HepG2 (cell line): ENCODE data around the gene EPHA4. TPM values are rescaled to one million over a fixed set of nuclear protein-coding genes. Genes with fewer than 3 reads are reported as not detected.

Experiments used
- ATAC-seq: fragments of 200-7000 bp; cut with Tn5 transposase; 3 replicates; pipeline ENCODE4 v1.9.1; 2020; ENCODE audit warnings: mild to moderate bottlenecking, moderate library complexity
- BruUV-seq: library from RNA; stranded (reverse); fragments of 400-500 nt; replicated peaks from 2 replicates; lab custom pipeline; 2021; lab: Mats Ljungman, UMichigan
- CTCF ChIA-PET: fragments of 300-600 bp; formaldehyde crosslinking; extraction: SDS; loops from one replicate; lab custom pipeline; 2021; ENCODE audit warnings: low total read pairs, inconsistent platforms, low intra/inter-chr PET ratio; lab: Yijun Ruan, JAX
- POLR2A ChIA-PET: fragments of 350-600 bp; sonication (Branson Sonifier 250); formaldehyde crosslinking; loops from one replicate; lab custom pipeline; 2020; ENCODE audit warnings: antibody characterized with exemption, inconsistent platforms; lab: Yijun Ruan, JAX
- DNase-seq: peaks from one replicate; pipeline ENCODE4 v3.0.0-alpha.2; 2015; ENCODE audit warnings: low spot score
- FAIRE-seq: peaks from 3 replicates; lab custom pipeline; 2011; peaks lifted over from hg19 to GRCh38; lab: Jason Lieb, UNC
- H2AFZ ChIP-seq: one replicate; pipeline ENCODE4 v1.6.1; 2011; ENCODE audit warnings: low read length, inconsistent platforms
- H3K27ac ChIP-seq: fragments of 300-600 bp; 3 replicates; pipeline ENCODE4 v1.8.0; 2011; ENCODE audit warnings: mixed run types, mild to moderate bottlenecking, mixed read lengths, low read length, inconsistent platforms; ENCODE audit not compliant: insufficient read depth; ENCODE audit errors: extremely low read length
- H3K27me3 ChIP-seq, 2 experiments: fragments of 200-600 bp in 1 of 2; 2 replicates in 1 of 2; 3 replicates in 1 of 2; pipeline versions ENCODE4 v1.6.0 to v1.8.0; 2011; ENCODE audit warnings: low read length in 2 of 2, mild to moderate bottlenecking in 2 of 2, moderate library complexity in 2 of 2, inconsistent platforms in 1 of 2; ENCODE audit not compliant: insufficient read depth in 2 of 2, control insufficient read depth in 1 of 2
- H3K36me3 ChIP-seq, 2 experiments: fragments of 200-600 bp in 1 of 2; replicated peaks in 1 of 2; 2 replicates in 1 of 2; 3 replicates in 1 of 2; pipeline versions ENCODE4 v1.5.1 to v1.8.0; 2011; ENCODE audit warnings: low read length in 2 of 2, inconsistent platforms in 1 of 2; ENCODE audit not compliant: insufficient read depth in 2 of 2, control insufficient read depth in 1 of 2
- H3K4me1 ChIP-seq: 2 replicates; pipeline ENCODE4 v1.5.1; 2012; ENCODE audit warnings: low read length, inconsistent platforms; ENCODE audit not compliant: insufficient read depth
- H3K4me2 ChIP-seq: 2 replicates; pipeline ENCODE4 v1.6.0; 2011; ENCODE audit warnings: low read depth, low read length, inconsistent platforms
- H3K4me3 ChIP-seq, 3 experiments: fragments of 200-600 bp in 1 of 3; sonication (generic), shearing (Covaris generic) in 1 of 3; replicated peaks in 1 of 3; 2 replicates each; pipeline ENCODE4 v1.5.1; 2011 to 2016; ENCODE audit warnings: low read length in 3 of 3, inconsistent platforms in 2 of 3, low read depth in 2 of 3, mild to moderate bottlenecking in 2 of 3, control low read depth in 1 of 3, mixed read lengths in 1 of 3; ENCODE audit not compliant: insufficient read depth in 1 of 3
- H3K79me2 ChIP-seq: one replicate; pipeline ENCODE4 v1.6.1; 2011; ENCODE audit warnings: low read length, inconsistent platforms; ENCODE audit not compliant: insufficient read depth
- H3K9ac ChIP-seq: 2 replicates; pipeline ENCODE4 v1.6.0; 2011; ENCODE audit warnings: mild to moderate bottlenecking, low read depth, low read length, inconsistent platforms; ENCODE audit not compliant: insufficient read depth
- H3K9me3 ChIP-seq: 2 replicates; pipeline ENCODE4 v1.5.1; 2012; ENCODE audit warnings: mild to moderate bottlenecking, low read length
- H4K20me1 ChIP-seq: 2 replicates; pipeline ENCODE4 v1.6.0; 2011; ENCODE audit warnings: inconsistent platforms, mild to moderate bottlenecking, low read length, moderate library complexity; ENCODE audit not compliant: insufficient read depth
- CBX1 ChIP-seq: IDR thresholded peaks from one replicate; pipeline ENCODE4 v1.6.1; 2016; ENCODE audit warnings: antibody characterized with exemption, low read depth
- ERF ChIP-seq: IDR thresholded peaks from 2 replicates; pipeline ENCODE4 v1.6.1; 2018; ENCODE audit warnings: missing biosample characterization, missing genetic modification reagents
- FOXA3 ChIP-seq: IDR thresholded peaks from 2 replicates; pipeline ENCODE4 v1.6.1; 2016; ENCODE audit warnings: missing genetic modification reagents, missing compliant biosample characterization
- HIVEP1 ChIP-seq: sonication (generic); formaldehyde crosslinking; IDR thresholded peaks from 2 replicates; pipeline ENCODE4 v1.4.0; 2020; ENCODE audit warnings: mild to moderate bottlenecking, missing genetic modification reagents
- MTF1 ChIP-seq: sonication (generic); formaldehyde crosslinking; IDR thresholded peaks from 2 replicates; pipeline ENCODE4 v1.5.0; 2020; ENCODE audit warnings: missing genetic modification reagents
- MYNN ChIP-seq: sonication (generic); formaldehyde crosslinking; IDR thresholded peaks from 2 replicates; pipeline ENCODE4 v1.4.0; 2020; ENCODE audit warnings: mild to moderate bottlenecking, low read depth, missing genetic modification reagents
- NFYB ChIP-seq: sonication (generic); formaldehyde crosslinking; IDR thresholded peaks from 2 replicates; pipeline ENCODE4 v1.4.0; 2020; ENCODE audit warnings: missing genetic modification reagents
- ZKSCAN5 ChIP-seq: sonication (generic); formaldehyde crosslinking; IDR thresholded peaks from 2 replicates; pipeline ENCODE4 v1.5.1; 2020; ENCODE audit warnings: mild to moderate bottlenecking, missing genetic modification reagents
- ZNF253 ChIP-seq: sonication (generic); formaldehyde crosslinking; IDR thresholded peaks from 2 replicates; pipeline ENCODE4 v1.8.0; 2022; ENCODE audit warnings: mild to moderate bottlenecking, missing genetic modification reagents, borderline replicate concordance
- ZNF775 ChIP-seq: sonication (generic); formaldehyde crosslinking; IDR thresholded peaks from 2 replicates; pipeline ENCODE4 v1.4.0; 2020; ENCODE audit warnings: missing genetic modification reagents, mild to moderate bottlenecking, moderate library complexity, borderline replicate concordance
- WGBS: methylation state at CpG from one replicate; pipeline ENCODE4 v1.1.6; 2017; ENCODE audit warnings: low lambda C conversion rate; 5-methylcytosine and 5-hydroxymethylcytosine counted together
- in situ Hi-C: cut with HindIII; loops from 2 replicates; pipeline ENCODE4 v1.10.0; 2017; ENCODE audit warnings: low pct_unique_long_range_greater_than_20kb; ENCODE audit not compliant: extremely low pct_ligation_motif_present
- intact Hi-C: fragments of 100-400 bp; cut with micrococcal nuclease; formaldehyde crosslinking; loops from one replicate; pipeline ENCODE4 v1.10.0; 2022; ENCODE audit not compliant: unreplicated experiment
- polyA plus RNA-seq, 8 experiments: library from polyadenylated mRNA; depleted of rRNA in 3 of 8; stranded (reverse) in 7 of 8; unstranded in 1 of 8; fragments of >200 nt; fragmentation: Illumina TruSeq in 4 of 8; extraction: Trizol in 4 of 8; gene quantifications; 2 replicates each; pipeline versions ENCODE4 v1.2.1 to v1.2.3, GENCODE V29; 2011 to 2016; ENCODE audit warnings: low read depth in 4 of 8, missing spikeins in 1 of 8, mixed read lengths in 1 of 8; ENCODE audit not compliant: insufficient read depth in 1 of 8
- total RNA-seq, 5 experiments: library from RNA; depleted of rRNA; stranded (reverse); fragments of >200 nt; fragmentation: Illumina TruSeq; extraction: Trizol; gene quantifications; 2 replicates each; pipeline ENCODE4 v1.2.3, GENCODE V29; 2016; ENCODE audit warnings: low read depth in 1 of 5
- TF ChIP-seq, protein P1 (sequence below): sonication (generic); formaldehyde crosslinking; IDR thresholded peaks from 2 replicates; pipeline ENCODE4 v1.4.0; 2020; ENCODE audit warnings: missing genetic modification reagents, borderline replicate concordance
- TF ChIP-seq, protein P2 (sequence below): sonication (generic); formaldehyde crosslinking; IDR thresholded peaks from 2 replicates; pipeline ENCODE4 v1.5.0; 2020; ENCODE audit warnings: mild to moderate bottlenecking, missing genetic modification reagents, borderline replicate concordance
- TF ChIP-seq, protein P3 (sequence below): sonication (generic); formaldehyde crosslinking; IDR thresholded peaks from 2 replicates; pipeline ENCODE4 v1.5.1; 2020; ENCODE audit warnings: missing genetic modification reagents, mild to moderate bottlenecking, borderline replicate concordance
- TF ChIP-seq, protein P4 (sequence below): sonication (generic); formaldehyde crosslinking; IDR thresholded peaks from 2 replicates; pipeline ENCODE4 v1.4.0; 2020; ENCODE audit warnings: missing genetic modification reagents
- TF ChIP-seq, protein P5 (sequence below): IDR thresholded peaks from 2 replicates; pipeline ENCODE4 v1.6.1; 2016; ENCODE audit warnings: missing biosample characterization, missing genetic modification reagents, low read depth

The EPHA4 gene
- total and polyA plus RNA-seq, 2 of the 13 experiments (the other 11 are each of a cell fraction or from before 2014, with no cell fraction given): not detected

DNA sequence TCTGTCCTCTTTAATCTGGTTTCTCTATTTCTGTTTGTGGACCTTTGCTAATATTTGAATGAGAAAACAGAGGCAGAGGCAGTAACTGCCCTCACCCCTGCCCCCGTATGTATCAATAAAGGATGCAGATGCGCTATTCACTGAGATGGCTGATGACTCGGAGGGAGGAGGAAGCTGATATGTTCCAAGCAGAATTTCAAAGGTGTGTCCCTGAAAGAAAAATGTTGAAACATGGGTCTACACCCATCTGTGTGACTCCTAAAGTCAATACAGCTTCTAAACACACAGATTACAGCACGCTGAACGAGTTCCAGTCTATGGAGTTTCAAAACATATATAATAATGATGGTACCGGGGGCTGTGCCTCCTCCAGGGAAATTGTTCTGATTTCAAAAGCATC lies 38.8 kb downstream of the EPHA4 start:
- 11% methylated on average over 6 of the region's 6 CpGs for WGBS
- Histone ChIP-seq H3K4me3 (no peak overlapping the region), H4K20me1 (no peaks in the 10 kb centered on the region), H3K27ac (no peak overlapping the region), H3K4me1 (no peaks in the 10 kb centered on the region), H3K36me3 (no peaks in the 10 kb centered on the region), H3K9me3 (no peaks in the 10 kb centered on the region), H2AFZ (no peak overlapping the region), H3K79me2 (no peaks in the 10 kb centered on the region), H3K27me3 (peaks cover 0 to 8% of the 10 kb centered on the region in 2 experiments; a peak in 3 of 5 replicates), H3K9ac (no peak overlapping the region), H3K4me2 (no peak overlapping the region)
- FAIRE-seq: no peak
- ChIA-PET CTCF (no interaction called here), POLR2A (no interaction called here)
- DNase-seq: no peak
- intact Hi-C loops (no loop called here), in situ Hi-C loops (no loop called here)
- BruUV-seq: no TSS peak
- no peak for ATAC-seq
- TF ChIP-seq, protein P1, sequence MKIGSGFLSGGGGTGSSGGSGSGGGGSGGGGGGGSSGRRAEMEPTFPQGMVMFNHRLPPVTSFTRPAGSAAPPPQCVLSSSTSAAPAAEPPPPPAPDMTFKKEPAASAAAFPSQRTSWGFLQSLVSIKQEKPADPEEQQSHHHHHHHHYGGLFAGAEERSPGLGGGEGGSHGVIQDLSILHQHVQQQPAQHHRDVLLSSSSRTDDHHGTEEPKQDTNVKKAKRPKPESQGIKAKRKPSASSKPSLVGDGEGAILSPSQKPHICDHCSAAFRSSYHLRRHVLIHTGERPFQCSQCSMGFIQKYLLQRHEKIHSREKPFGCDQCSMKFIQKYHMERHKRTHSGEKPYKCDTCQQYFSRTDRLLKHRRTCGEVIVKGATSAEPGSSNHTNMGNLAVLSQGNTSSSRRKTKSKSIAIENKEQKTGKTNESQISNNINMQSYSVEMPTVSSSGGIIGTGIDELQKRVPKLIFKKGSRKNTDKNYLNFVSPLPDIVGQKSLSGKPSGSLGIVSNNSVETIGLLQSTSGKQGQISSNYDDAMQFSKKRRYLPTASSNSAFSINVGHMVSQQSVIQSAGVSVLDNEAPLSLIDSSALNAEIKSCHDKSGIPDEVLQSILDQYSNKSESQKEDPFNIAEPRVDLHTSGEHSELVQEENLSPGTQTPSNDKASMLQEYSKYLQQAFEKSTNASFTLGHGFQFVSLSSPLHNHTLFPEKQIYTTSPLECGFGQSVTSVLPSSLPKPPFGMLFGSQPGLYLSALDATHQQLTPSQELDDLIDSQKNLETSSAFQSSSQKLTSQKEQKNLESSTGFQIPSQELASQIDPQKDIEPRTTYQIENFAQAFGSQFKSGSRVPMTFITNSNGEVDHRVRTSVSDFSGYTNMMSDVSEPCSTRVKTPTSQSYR (CRISPR knock-in tag): no peak
- TF ChIP-seq HIVEP1 (CRISPR knock-in tag): no peak
- TF ChIP-seq NFYB (CRISPR knock-in tag): no peak
- no peak for TF ChIP-seq CBX1
- no peak for TF ChIP-seq ZNF253 (CRISPR knock-in tag)
- TF ChIP-seq, protein P2, sequence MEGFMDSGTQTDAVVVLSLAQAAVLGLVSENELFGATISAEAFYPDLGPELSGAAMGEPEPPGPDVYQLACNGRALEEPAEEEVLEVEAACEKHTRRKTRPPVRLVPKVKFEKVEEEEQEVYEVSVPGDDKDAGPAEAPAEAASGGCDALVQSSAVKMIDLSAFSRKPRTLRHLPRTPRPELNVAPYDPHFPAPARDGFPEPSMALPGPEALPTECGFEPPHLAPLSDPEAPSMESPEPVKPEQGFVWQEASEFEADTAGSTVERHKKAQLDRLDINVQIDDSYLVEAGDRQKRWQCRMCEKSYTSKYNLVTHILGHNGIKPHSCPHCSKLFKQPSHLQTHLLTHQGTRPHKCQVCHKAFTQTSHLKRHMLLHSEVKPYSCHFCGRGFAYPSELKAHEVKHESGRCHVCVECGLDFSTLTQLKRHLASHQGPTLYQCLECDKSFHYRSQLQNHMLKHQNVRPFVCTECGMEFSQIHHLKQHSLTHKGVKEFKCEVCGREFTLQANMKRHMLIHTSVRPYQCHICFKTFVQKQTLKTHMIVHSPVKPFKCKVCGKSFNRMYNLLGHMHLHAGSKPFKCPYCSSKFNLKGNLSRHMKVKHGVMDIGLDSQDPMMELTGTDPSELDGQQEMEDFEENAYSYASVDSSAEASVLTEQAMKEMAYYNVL (CRISPR knock-in tag): no peak
- TF ChIP-seq, protein P3, sequence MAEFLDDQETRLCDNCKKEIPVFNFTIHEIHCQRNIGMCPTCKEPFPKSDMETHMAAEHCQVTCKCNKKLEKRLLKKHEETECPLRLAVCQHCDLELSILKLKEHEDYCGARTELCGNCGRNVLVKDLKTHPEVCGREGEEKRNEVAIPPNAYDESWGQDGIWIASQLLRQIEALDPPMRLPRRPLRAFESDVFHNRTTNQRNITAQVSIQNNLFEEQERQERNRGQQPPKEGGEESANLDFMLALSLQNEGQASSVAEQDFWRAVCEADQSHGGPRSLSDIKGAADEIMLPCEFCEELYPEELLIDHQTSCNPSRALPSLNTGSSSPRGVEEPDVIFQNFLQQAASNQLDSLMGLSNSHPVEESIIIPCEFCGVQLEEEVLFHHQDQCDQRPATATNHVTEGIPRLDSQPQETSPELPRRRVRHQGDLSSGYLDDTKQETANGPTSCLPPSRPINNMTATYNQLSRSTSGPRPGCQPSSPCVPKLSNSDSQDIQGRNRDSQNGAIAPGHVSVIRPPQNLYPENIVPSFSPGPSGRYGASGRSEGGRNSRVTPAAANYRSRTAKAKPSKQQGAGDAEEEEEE: no peak
- TF ChIP-seq MYNN (CRISPR knock-in tag): no peak
- TF ChIP-seq ZNF775: no peak
- TF ChIP-seq, protein P4, sequence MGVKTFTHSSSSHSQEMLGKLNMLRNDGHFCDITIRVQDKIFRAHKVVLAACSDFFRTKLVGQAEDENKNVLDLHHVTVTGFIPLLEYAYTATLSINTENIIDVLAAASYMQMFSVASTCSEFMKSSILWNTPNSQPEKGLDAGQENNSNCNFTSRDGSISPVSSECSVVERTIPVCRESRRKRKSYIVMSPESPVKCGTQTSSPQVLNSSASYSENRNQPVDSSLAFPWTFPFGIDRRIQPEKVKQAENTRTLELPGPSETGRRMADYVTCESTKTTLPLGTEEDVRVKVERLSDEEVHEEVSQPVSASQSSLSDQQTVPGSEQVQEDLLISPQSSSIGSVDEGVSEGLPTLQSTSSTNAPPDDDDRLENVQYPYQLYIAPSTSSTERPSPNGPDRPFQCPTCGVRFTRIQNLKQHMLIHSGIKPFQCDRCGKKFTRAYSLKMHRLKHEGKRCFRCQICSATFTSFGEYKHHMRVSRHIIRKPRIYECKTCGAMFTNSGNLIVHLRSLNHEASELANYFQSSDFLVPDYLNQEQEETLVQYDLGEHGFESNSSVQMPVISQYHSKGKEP: no peak
- TF ChIP-seq, protein P5, sequence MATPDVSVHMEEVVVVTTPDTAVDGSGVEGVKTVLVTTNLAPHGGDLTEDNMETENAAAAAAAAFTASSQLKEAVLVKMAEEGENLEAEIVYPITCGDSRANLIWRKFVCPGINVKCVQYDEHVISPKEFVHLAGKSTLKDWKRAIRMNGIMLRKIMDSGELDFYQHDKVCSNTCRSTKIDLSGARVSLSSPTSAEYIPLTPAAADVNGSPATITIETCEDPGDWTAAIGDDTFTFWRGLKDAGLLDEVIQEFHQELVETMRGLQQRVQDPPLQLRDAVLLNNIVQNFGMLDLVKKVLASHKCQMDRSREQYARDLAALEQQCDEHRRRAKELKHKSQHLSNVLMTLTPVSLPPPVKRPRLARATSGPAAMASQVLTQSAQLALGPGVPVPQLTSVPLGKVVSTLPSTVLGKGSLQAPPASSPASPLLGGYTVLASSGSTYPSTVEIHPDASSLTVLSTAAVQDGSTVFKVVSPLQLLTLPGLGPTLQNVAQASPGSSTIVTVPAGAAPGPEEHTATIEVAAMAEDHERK: no peak
- no peak for TF ChIP-seq ERF (CRISPR knock-in tag)
- no peak for TF ChIP-seq ZKSCAN5 (CRISPR knock-in tag)
- no peak for TF ChIP-seq FOXA3 (CRISPR knock-in tag)
- TF ChIP-seq MTF1 (CRISPR knock-in tag): no peak
